HG02852 (cell line): ENCODE data around the gene PCSK2.

ENCODE experiments used
- ATAC-seq: cut with Tn5 transposase; IDR thresholded peaks from one replicate; pipeline ENCODE4 v1.9.1; 2021; ENCODE audit warnings: mild to moderate bottlenecking, moderate library complexity; ENCODE audit not compliant: unreplicated experiment

Gene PCSK2

GRCh38 chr20:17470973-17471372, 244.1 kb downstream of the PCSK2 start:
- ATAC-seq, result no peak

GRCh38 chr20:17471606-17472187, 244.9 kb downstream of the PCSK2 start:
- no peak for ATAC-seq

GRCh38 chr20:17473659-17474058, 246.8 kb downstream of the PCSK2 start:
- ATAC-seq, result no peak

GRCh38 chr20:17479063-17479657, 252.3 kb downstream of the PCSK2 start:
- no peak for ATAC-seq

- no peak for ATAC-seq
These were observed 253.9 kb downstream of the PCSK2 start for GRCh38 chr20:17480696-17481095.

- no peak for ATAC-seq
These were observed 254.8 kb downstream of the PCSK2 start for GRCh38 chr20:17481661-17482060.

GRCh38 chr20:17482536-17482935, 255.7 kb downstream of the PCSK2 start:
- ATAC-seq, result no peak

GRCh38 chr20:17485017-17485416, 258.2 kb downstream of the PCSK2 start:
- no peak for ATAC-seq

- no peak for ATAC-seq
These were observed 262.2 kb downstream of the PCSK2 start for GRCh38 chr20:17488916-17489600.

- no peak for ATAC-seq
These were observed 263.7 kb downstream of the PCSK2 start for GRCh38 chr20:17490501-17490900.

GRCh38 chr20:17491041-17491440, 264.2 kb downstream of the PCSK2 start:
- no peak for ATAC-seq

- no peak for ATAC-seq
These were observed 264.6 kb downstream of the PCSK2 start for GRCh38 chr20:17491488-17491887.

GRCh38 chr20:17493173-17493572, 266.3 kb downstream of the PCSK2 start:
- ATAC-seq, result no peak

- no peak for ATAC-seq
These were observed 267.4 kb downstream of the PCSK2 start for GRCh38 chr20:17494201-17494600.

- ATAC-seq, result no peak
These were observed 269.0 kb downstream of the PCSK2 start for GRCh38 chr20:17495826-17496225.

GRCh38 chr20:17497821-17498580, 271.2 kb downstream of the PCSK2 start:
- ATAC-seq, result no peak

- no peak for ATAC-seq
These were observed 271.8 kb downstream of the PCSK2 start for GRCh38 chr20:17498641-17499040.

GRCh38 chr20:17499041-17499440, 272.2 kb downstream of the PCSK2 start:
- ATAC-seq, result no peak

- no peak for ATAC-seq
These were observed 273.4 kb downstream of the PCSK2 start for GRCh38 chr20:17500271-17500670.

- no peak for ATAC-seq
These were observed 274.0 kb downstream of the PCSK2 start for GRCh38 chr20:17500826-17501225.

- no peak for ATAC-seq
These were observed 274.9 kb downstream of the PCSK2 start for GRCh38 chr20:17501701-17502100.

- no peak for ATAC-seq
These were observed 275.3 kb downstream of the PCSK2 start for GRCh38 chr20:17502105-17502504.
